Upper lobe of left lung (tissue), 4 donors: ENCODE measurements around the gene PDE6A.

Source experiments
- EP300 ChIP-seq, 4 donors: sonication (generic); formaldehyde crosslinking; IDR thresholded peaks; one replicate each; pipeline ENCODE4 v1.5.1; 2017; ENCODE audit warnings: antibody characterized with exemption in 4 of 4, control low read depth in 2 of 4
- POLR2A ChIP-seq, 4 donors: fragments of 450-650 bp; IDR thresholded peaks; one replicate each; pipeline ENCODE4 v1.5.1; 2016 to 2017; ENCODE audit warnings: antibody characterized with exemption in 4 of 4, mild to moderate bottlenecking in 2 of 4
- POLR2AphosphoS5 ChIP-seq, 2 donors: sonication (generic); formaldehyde crosslinking; IDR thresholded peaks; one replicate each; pipeline ENCODE4 v1.5.1; 2017; ENCODE audit warnings: antibody characterized with exemption in 2 of 2
- TF ChIP-seq, protein P1 (sequence below), 6 experiments: fragments of 450-650 bp in 4 of 6; fragments of 200-600 bp in 2 of 6; sonication (generic) in 2 of 6; IDR thresholded peaks; one replicate each; pipeline ENCODE4 v1.5.1; 2016 to 2019; ENCODE audit warnings: antibody characterized with exemption in 6 of 6

DNA sequence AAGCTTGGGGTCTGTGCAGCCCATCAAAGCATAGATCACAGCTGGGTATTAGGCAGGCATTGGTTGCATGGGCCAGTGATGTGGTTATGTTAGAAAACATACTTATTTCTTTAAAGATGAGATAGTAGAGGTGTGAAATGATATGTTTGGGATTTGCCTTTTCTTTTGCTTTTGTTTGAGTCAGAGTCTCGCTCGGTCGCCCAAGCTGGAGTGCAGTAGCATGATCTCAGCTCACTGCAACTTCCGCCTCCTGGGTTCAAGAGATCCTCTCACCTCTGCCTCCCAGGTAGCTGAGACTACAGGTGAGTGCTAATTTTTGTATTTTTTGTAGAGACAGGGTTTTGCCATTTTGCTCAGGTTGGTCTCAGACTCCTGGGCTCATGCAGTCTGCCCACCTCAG is 84.8 kb downstream of the PDE6A start:
- TF ChIP-seq, protein P1, sequence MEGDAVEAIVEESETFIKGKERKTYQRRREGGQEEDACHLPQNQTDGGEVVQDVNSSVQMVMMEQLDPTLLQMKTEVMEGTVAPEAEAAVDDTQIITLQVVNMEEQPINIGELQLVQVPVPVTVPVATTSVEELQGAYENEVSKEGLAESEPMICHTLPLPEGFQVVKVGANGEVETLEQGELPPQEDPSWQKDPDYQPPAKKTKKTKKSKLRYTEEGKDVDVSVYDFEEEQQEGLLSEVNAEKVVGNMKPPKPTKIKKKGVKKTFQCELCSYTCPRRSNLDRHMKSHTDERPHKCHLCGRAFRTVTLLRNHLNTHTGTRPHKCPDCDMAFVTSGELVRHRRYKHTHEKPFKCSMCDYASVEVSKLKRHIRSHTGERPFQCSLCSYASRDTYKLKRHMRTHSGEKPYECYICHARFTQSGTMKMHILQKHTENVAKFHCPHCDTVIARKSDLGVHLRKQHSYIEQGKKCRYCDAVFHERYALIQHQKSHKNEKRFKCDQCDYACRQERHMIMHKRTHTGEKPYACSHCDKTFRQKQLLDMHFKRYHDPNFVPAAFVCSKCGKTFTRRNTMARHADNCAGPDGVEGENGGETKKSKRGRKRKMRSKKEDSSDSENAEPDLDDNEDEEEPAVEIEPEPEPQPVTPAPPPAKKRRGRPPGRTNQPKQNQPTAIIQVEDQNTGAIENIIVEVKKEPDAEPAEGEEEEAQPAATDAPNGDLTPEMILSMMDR (IDR thresholded peaks at IDR 0.05), result no peak
- TF ChIP-seq POLR2A (IDR thresholded peaks at IDR 0.05), result no peak
- no peak for TF ChIP-seq EP300 (IDR thresholded peaks at IDR 0.05)
- TF ChIP-seq POLR2AphosphoS5 (IDR thresholded peaks at IDR 0.05), result no peak
